WERI-Rb-1 (cell line): ENCODE results near the gene MAML3.

Source experiments
- DNase-seq: peaks from one replicate; pipeline ENCODE4 v3.0.0-alpha.2; 2020
- H3K27ac ChIP-seq: fragments of 250-450 bp; sonication (Bioruptor Pico); 2 replicates; pipeline ENCODE4 v1.5.1; 2020; ENCODE audit warnings: mild to moderate bottlenecking, moderate library complexity
- H3K27me3 ChIP-seq: fragments of 250-450 bp; sonication (Bioruptor Pico); 2 replicates; pipeline ENCODE4 v1.5.1; 2021; ENCODE audit warnings: mild to moderate bottlenecking, low read depth, moderate library complexity; ENCODE audit not compliant: insufficient read depth, severe bottlenecking
- H3K36me3 ChIP-seq: fragments of 250-450 bp; sonication (Bioruptor Pico); 2 replicates; pipeline ENCODE4 v1.5.1; 2020; ENCODE audit warnings: mild to moderate bottlenecking, moderate library complexity
- H3K4me3 ChIP-seq: 2 replicates; pipeline ENCODE4 v1.5.1; 2011; ENCODE audit warnings: low read depth, mild to moderate bottlenecking, control low read depth, low read length
- H3K9me3 ChIP-seq: fragments of 250-450 bp; sonication (Bioruptor Pico); 2 replicates; pipeline ENCODE4 v1.5.1; 2021; ENCODE audit warnings: mild to moderate bottlenecking, moderate library complexity; ENCODE audit not compliant: severe bottlenecking
- CTCF ChIP-seq: IDR thresholded peaks from 2 replicates; pipeline ENCODE4 v1.5.1; 2011; ENCODE audit warnings: low read depth, mild to moderate bottlenecking, control low read depth, inconsistent platforms, low read length

MAML3 gene

DNA sequence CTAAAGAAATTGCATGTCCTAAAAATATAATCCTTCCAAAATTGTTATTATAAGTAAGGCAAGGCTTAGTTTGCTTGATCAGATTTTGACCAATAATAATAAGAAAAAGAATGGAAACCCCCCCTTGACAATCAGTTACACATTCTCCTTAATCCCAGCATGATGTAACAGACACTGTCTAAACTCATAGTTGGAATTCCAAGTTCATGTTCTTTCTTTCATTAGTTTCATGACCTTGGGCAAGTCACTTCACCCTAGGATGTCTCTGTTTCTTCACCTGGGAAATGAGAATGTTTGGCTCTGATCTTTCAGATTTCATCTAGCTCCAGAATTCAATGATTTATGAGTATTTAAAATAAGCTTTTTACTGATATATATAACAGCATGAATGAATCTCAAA lies 64.8 kb downstream of the MAML3 start:
- TF ChIP-seq CTCF: no peak
- Histone ChIP-seq H3K4me3 (no peak overlapping the region), H3K9me3 (no peaks in the 10 kb centered on the region), H3K36me3 (no peaks in the 10 kb centered on the region), H3K27ac (no peak overlapping the region), H3K27me3 (no peaks in the 10 kb centered on the region)
- no peak for DNase-seq

DNA sequence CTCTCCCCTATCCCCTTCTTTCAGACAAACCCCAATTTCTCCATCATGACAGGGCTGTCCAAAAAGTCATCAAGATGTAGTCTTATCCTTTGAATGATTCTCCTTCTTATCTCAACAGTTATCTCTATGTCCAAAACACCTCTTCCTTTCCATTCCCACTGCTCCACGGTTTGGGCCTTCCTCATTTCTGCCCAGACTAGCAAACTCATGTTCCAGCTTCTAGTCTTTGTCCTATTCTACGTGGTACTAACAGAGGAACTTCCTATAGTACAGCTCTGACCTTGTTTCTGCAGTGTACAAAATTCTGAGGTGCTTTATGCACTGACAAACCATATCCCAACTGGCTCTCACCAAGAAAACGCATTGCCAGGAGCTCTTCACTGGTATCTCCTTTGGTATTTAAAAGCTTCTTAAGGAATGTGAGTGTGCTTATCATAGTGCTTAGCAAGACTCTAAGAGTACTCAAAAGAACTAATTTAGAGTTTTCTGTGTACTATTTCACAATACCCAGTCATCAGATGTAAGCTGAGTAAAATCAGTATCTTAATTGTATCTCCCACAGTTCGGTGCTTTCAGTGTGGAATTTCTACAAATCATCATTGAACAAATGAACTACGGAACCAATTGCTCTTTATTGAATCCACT lies 65.5 kb downstream of the MAML3 start:
- Histone ChIP-seq H3K27me3 (no peaks in the 10 kb centered on the region), H3K9me3 (no peaks in the 10 kb centered on the region), H3K27ac (no peak overlapping the region), H3K36me3 (no peaks in the 10 kb centered on the region), H3K4me3 (no peak overlapping the region)
- DNase-seq: no peak
- no peak for TF ChIP-seq CTCF

GRCh38 chr4:140085881-140086280 lies 68.1 kb downstream of the MAML3 start:
- Histone ChIP-seq H3K36me3 (no peaks in the 10 kb centered on the region), H3K4me3 (no peak overlapping the region), H3K9me3 (no peaks in the 10 kb centered on the region), H3K27ac (no peak overlapping the region), H3K27me3 (no peaks in the 10 kb centered on the region)
- no peak for DNase-seq
- TF ChIP-seq CTCF: no peak

GRCh38 chr4:140085062-140085622 lies 68.8 kb downstream of the MAML3 start:
- DNase-seq: no peak
- H3K36me3 ChIP-seq: no peaks in the 10 kb centered on the region
- no peaks in the 10 kb centered on the region for H3K27me3 ChIP-seq
- H3K9me3 ChIP-seq: no peaks in the 10 kb centered on the region
- no peak overlapping the region for H3K4me3 ChIP-seq
- no peak for TF ChIP-seq CTCF
- no peak overlapping the region for H3K27ac ChIP-seq

DNA sequence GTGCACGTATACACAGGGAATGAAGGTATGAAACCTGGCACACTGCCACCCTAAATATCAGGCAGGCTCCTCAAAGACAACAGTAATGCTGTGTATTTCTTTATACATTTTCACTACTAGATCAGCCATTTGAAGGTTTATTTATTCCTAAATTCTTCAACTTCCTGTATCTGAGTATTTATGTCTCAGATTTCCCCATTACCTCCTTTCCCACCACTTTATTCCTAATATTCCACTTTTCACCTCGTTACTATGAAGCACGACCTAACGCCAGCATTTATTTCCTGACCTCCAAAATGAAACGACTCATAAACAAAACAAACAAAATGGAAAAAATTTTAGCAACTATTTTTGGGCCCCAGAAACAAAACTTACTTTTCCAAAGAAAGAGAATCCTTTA lies 69.6 kb downstream of the MAML3 start:
- DNase-seq: no peak
- TF ChIP-seq CTCF: no peak
- Histone ChIP-seq H3K27ac (no peak overlapping the region), H3K27me3 (no peaks in the 10 kb centered on the region), H3K36me3 (no peaks in the 10 kb centered on the region), H3K4me3 (no peak overlapping the region), H3K9me3 (no peaks in the 10 kb centered on the region)

- no peak overlapping the region for H3K27ac ChIP-seq
Observed at GRCh38 chr4:140082391-140082755, 71.6 kb downstream of the MAML3 start.

More at GRCh38 chr4:140082391-140082755, 71.6 kb downstream of the MAML3 start:
- DNase-seq: no peak
- Histone ChIP-seq H3K4me3 (no peak overlapping the region), H3K36me3 (no peaks in the 10 kb centered on the region), H3K27me3 (no peaks in the 10 kb centered on the region), H3K9me3 (no peaks in the 10 kb centered on the region)
- no peak for TF ChIP-seq CTCF
